DND-41 (cell line): ENCODE results near the gene RAB3B.
"Not testable (repeated sequence)": the region's sequence is repeated elsewhere in the genome, so short reads cannot be mapped to it uniquely, and the experiment has no call there.

Experiments
- ATAC-seq: fragments of 200-7000 bp; cut with Tn5 transposase; 3 replicates; pipeline ENCODE4 v1.9.1; 2021; ENCODE audit warnings: low read depth; ENCODE audit not compliant: insufficient read depth
- DNase-seq: peaks from one replicate; pipeline ENCODE4 v3.0.0-alpha.2; 2020
- H2AFZ ChIP-seq: 2 replicates; pipeline ENCODE4 v1.6.0; 2012; ENCODE audit warnings: low read depth, low read length
- H3K27ac ChIP-seq: 2 replicates; pipeline ENCODE4 v1.5.1; 2012; ENCODE audit warnings: low read length, inconsistent platforms
- H3K27me3 ChIP-seq: fragments of 200-600 bp; sonication (generic); 2 replicates; pipeline ENCODE4 v1.6.0; 2012; ENCODE audit warnings: low read length, mild to moderate bottlenecking, inconsistent platforms; ENCODE audit not compliant: insufficient read depth, poor library complexity
- H3K36me3 ChIP-seq: 2 replicates; pipeline ENCODE4 v1.5.1; 2012; ENCODE audit warnings: low read length, inconsistent platforms; ENCODE audit not compliant: insufficient read depth
- H3K4me1 ChIP-seq: 2 replicates; pipeline ENCODE4 v1.5.1; 2012; ENCODE audit warnings: mild to moderate bottlenecking, low read length; ENCODE audit not compliant: insufficient read depth
- H3K4me2 ChIP-seq: 2 replicates; pipeline ENCODE4 v1.6.0; 2012; ENCODE audit warnings: mild to moderate bottlenecking, moderate library complexity, low read length, inconsistent platforms; ENCODE audit not compliant: insufficient read depth
- H3K4me3 ChIP-seq, 2 experiments: fragments of 200-600 bp in 1 of 2; shearing (Covaris generic) in 1 of 2; 2 replicates each; pipeline ENCODE4 v1.5.1; 2012 to 2016; ENCODE audit warnings: inconsistent platforms in 2 of 2, low read length in 2 of 2, mild to moderate bottlenecking in 2 of 2, low read depth in 1 of 2, moderate library complexity in 1 of 2
- H3K79me2 ChIP-seq: 2 replicates; pipeline ENCODE4 v1.6.0; 2012; ENCODE audit warnings: low read length, inconsistent platforms; ENCODE audit not compliant: insufficient read depth
- H3K9ac ChIP-seq: 2 replicates; pipeline ENCODE4 v1.6.0; 2012; ENCODE audit warnings: low read depth, mild to moderate bottlenecking, inconsistent platforms, low read length, moderate library complexity
- H3K9me3 ChIP-seq: 2 replicates; pipeline ENCODE4 v1.5.1; 2012; ENCODE audit warnings: low read length, moderate library complexity, mild to moderate bottlenecking, inconsistent platforms; ENCODE audit not compliant: insufficient read depth, severe bottlenecking
- H4K20me1 ChIP-seq: 2 replicates; pipeline ENCODE4 v1.6.0; 2012; ENCODE audit warnings: low read length; ENCODE audit not compliant: insufficient read depth
- CTCF ChIP-seq: IDR thresholded peaks from 2 replicates; pipeline ENCODE4 v1.5.1; 2012; ENCODE audit warnings: borderline replicate concordance, low read length, moderate library complexity, mild to moderate bottlenecking; ENCODE audit not compliant: poor library complexity, severe bottlenecking; ENCODE audit errors: extremely low read depth
- EZH2 ChIP-seq: IDR thresholded peaks from 3 replicates; pipeline ENCODE4 v1.6.1; 2012; ENCODE audit warnings: borderline replicate concordance, low read depth, mild to moderate bottlenecking, moderate library complexity, low read length, inconsistent platforms; ENCODE audit not compliant: severe bottlenecking

RAB3B gene

GRCh38 chr1:51901151-51901550 lies 89.3 kb downstream of the RAB3B start:
- Histone ChIP-seq H3K9ac (no peak overlapping the region), H3K27me3 (peaks cover 4% of the 10 kb centered on the region), H3K9me3 (no peaks in the 10 kb centered on the region), H3K4me3 (no peak overlapping the region), H3K36me3 (no peaks in the 10 kb centered on the region), H3K4me1 (peaks cover 3% of the 10 kb centered on the region; the same call in 1 of the 2 replicates), H3K4me2 (no peak overlapping the region), H3K27ac (no peak overlapping the region), H3K79me2 (no peaks in the 10 kb centered on the region), H2AFZ (no peak overlapping the region), H4K20me1 (no peaks in the 10 kb centered on the region)
- TF ChIP-seq EZH2 (no peak), CTCF (no peak)
- no peak for DNase-seq
- ATAC-seq: no peak

- DNase-seq: no peak
- Histone ChIP-seq H3K4me2 (no peak overlapping the region), H3K27ac (no peak overlapping the region)
These were observed 91.5 kb downstream of the RAB3B start for GRCh38 chr1:51899022-51899421.

GRCh38 chr1:51898090-51898734 lies 92.3 kb downstream of the RAB3B start:
- Histone ChIP-seq H3K27me3 (peaks cover 4% of the 10 kb centered on the region), H3K4me3 (no peak overlapping the region), H2AFZ (no peak overlapping the region), H3K9me3 (no peaks in the 10 kb centered on the region), H3K4me2 (no peak overlapping the region), H3K9ac (no peak overlapping the region), H4K20me1 (no peaks in the 10 kb centered on the region), H3K79me2 (no peaks in the 10 kb centered on the region), H3K36me3 (no peaks in the 10 kb centered on the region), H3K27ac (no peak overlapping the region), H3K4me1 (peaks cover 3% of the 10 kb centered on the region; the same call in 1 of the 2 replicates)
- TF ChIP-seq EZH2 (no peak), CTCF (no peak)
- DNase-seq (no peak), ATAC-seq (no peak)

More at GRCh38 chr1:51899022-51899421, 91.5 kb downstream of the RAB3B start:
- Histone ChIP-seq H3K79me2 (no peaks in the 10 kb centered on the region), H3K9ac (no peak overlapping the region), H3K36me3 (no peaks in the 10 kb centered on the region), H4K20me1 (no peaks in the 10 kb centered on the region), H3K4me3 (no peak overlapping the region), H2AFZ (no peak overlapping the region), H3K9me3 (no peaks in the 10 kb centered on the region), H3K4me1 (peaks cover 3% of the 10 kb centered on the region; the same call in 1 of the 2 replicates), H3K27me3 (peaks cover 4% of the 10 kb centered on the region)
- no peak for TF ChIP-seq EZH2
- TF ChIP-seq CTCF: no peak
- ATAC-seq: no peak

GRCh38 chr1:51897699-51898031 lies 92.8 kb downstream of the RAB3B start:
- Histone ChIP-seq H3K4me2 (no peak overlapping the region), H3K36me3 (no peaks in the 10 kb centered on the region), H3K9me3 (no peaks in the 10 kb centered on the region), H2AFZ (no peak overlapping the region), H3K9ac (no peak overlapping the region), H3K79me2 (no peaks in the 10 kb centered on the region), H4K20me1 (no peaks in the 10 kb centered on the region), H3K4me3 (no peak overlapping the region), H3K4me1 (peaks cover 3% of the 10 kb centered on the region; the same call in 1 of the 2 replicates), H3K27ac (no peak overlapping the region), H3K27me3 (no peaks in the 10 kb centered on the region)
- no peak for TF ChIP-seq EZH2
- no peak for TF ChIP-seq CTCF
- DNase-seq: no peak
- ATAC-seq: no peak

GRCh38 chr1:51894748-51895147 lies 95.8 kb downstream of the RAB3B start:
- not testable (repeated sequence) for H4K20me1 ChIP-seq, H3K4me3 ChIP-seq, H3K27ac ChIP-seq, DNase-seq, H3K9ac ChIP-seq, H3K36me3 ChIP-seq, H3K79me2 ChIP-seq, H3K4me2 ChIP-seq, H3K9me3 ChIP-seq, H2AFZ ChIP-seq, H3K27me3 ChIP-seq, H3K4me1 ChIP-seq, ATAC-seq
